ENCODE results near the gene HADHA.

DNA sequence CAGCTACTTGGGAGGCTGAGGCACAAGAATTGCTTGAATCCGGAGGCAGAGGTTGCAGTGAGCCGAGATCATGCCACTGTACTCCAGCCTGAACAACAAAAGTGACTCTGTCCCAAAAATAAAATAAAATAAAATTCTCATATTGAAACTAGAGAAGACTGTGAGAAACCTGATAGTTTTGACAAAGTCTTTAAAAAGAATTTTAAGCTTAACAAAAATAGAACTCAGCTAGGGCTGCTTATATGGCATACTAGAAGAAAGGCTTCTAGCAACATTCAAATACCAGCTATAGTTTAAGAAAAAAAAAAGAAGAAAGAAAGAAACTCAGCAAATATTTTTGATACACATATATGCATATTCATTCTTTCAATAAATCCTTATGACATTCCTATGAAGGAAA is 13.6 kb downstream of the HADHA start:
- TF ChIP-seq POLR2A (IDR thresholded peaks at IDR 0.05; ENCODE audit: low read depth, low read length) (no peak), POLR2AphosphoS5 (IDR thresholded peaks at IDR 0.05; ENCODE audit: insufficient read depth, low read depth, low read length) (no peak), EZH2 (IDR thresholded peaks at IDR 0.05; ENCODE audit: borderline replicate concordance, low read depth, low read length, severe bottlenecking) (no peak), FOS (IDR thresholded peaks at IDR 0.05; ENCODE audit: borderline replicate concordance, insufficient read depth, low read length) (no peak)
- TF ChIP-seq, protein P1, sequence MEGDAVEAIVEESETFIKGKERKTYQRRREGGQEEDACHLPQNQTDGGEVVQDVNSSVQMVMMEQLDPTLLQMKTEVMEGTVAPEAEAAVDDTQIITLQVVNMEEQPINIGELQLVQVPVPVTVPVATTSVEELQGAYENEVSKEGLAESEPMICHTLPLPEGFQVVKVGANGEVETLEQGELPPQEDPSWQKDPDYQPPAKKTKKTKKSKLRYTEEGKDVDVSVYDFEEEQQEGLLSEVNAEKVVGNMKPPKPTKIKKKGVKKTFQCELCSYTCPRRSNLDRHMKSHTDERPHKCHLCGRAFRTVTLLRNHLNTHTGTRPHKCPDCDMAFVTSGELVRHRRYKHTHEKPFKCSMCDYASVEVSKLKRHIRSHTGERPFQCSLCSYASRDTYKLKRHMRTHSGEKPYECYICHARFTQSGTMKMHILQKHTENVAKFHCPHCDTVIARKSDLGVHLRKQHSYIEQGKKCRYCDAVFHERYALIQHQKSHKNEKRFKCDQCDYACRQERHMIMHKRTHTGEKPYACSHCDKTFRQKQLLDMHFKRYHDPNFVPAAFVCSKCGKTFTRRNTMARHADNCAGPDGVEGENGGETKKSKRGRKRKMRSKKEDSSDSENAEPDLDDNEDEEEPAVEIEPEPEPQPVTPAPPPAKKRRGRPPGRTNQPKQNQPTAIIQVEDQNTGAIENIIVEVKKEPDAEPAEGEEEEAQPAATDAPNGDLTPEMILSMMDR (IDR thresholded peaks at IDR 0.05; ENCODE audit: extremely low read depth in 1 of 2, insufficient read depth in 1 of 2, low read depth in 1 of 2, low read length in 2 of 2), result no peak
- TF ChIP-seq, protein P2, sequence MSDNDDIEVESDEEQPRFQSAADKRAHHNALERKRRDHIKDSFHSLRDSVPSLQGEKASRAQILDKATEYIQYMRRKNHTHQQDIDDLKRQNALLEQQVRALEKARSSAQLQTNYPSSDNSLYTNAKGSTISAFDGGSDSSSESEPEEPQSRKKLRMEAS (IDR thresholded peaks at IDR 0.05; ENCODE audit: insufficient read depth, insufficient read length), result no peak
